Measurements from ENCODE around the gene SMARCD1. TPM values are rescaled to one million over a fixed set of nuclear protein-coding genes. Genes with fewer than 3 reads are reported as not detected.

SMARCD1 gene
- total and polyA plus RNA-seq, 9 of the 15 experiments (the other 6 are each of a cell fraction or from before 2014, with no cell fraction given): 0.86 to 91.7 (median 48.0) TPM

- TF ChIP-seq CREB1 (IDR thresholded peaks at IDR 0.05) (peak; percentile 66; the same call in 1 of the 2 replicates), CREB1 (CRISPR knock-in tag; IDR thresholded peaks at IDR 0.05) (no peak), ELF1 (tag; IDR thresholded peaks at IDR 0.05) (no peak), RHOXF2B (CRISPR knock-in tag; conservative IDR thresholded peaks at IDR 0.05) (no peak), SIX5 (IDR thresholded peaks at IDR 0.05; ENCODE audit: borderline replicate concordance in 1 of 2, insufficient read depth in 1 of 2, low read depth in 1 of 2, low read length in 2 of 2) (no peak), ZBED1 (IDR thresholded peaks at IDR 0.05) (no peak), E2F4 (CRISPR knock-in tag; IDR thresholded peaks at IDR 0.05; ENCODE audit: low read depth) (no peak), ZKSCAN3 (CRISPR knock-in tag; IDR thresholded peaks at IDR 0.05) (no peak), MITF (IDR thresholded peaks at IDR 0.05) (no peak), ETS1 (conservative IDR thresholded peaks at IDR 0.05; ENCODE audit: control insufficient read depth, low read depth, low read length) (peak; percentile 93), ZNF408 (CRISPR knock-in tag; IDR thresholded peaks at IDR 0.05; ENCODE audit: low read depth) (no peak), MXI1 (IDR thresholded peaks at IDR 0.05; ENCODE audit: low read depth, low read length) (peak; percentile 66; the same call in 1 of the 2 replicates), ZBTB33 (CRISPR knock-in tag; IDR thresholded peaks at IDR 0.05) (no peak; the same call in 1 of the 2 replicates), RUNX1 (IDR thresholded peaks at IDR 0.05; ENCODE audit: low read depth) (peak; percentile 82; the same call in 1 of the 2 replicates), TSC22D4 (tag; IDR thresholded peaks at IDR 0.05) (no peak), E2F5 (CRISPR knock-in tag; IDR thresholded peaks at IDR 0.05) (no peak), E4F1 (CRISPR knock-in tag; IDR thresholded peaks at IDR 0.05; ENCODE audit: borderline replicate concordance) (no peak), ESRRB (CRISPR knock-in tag; IDR thresholded peaks at IDR 0.05; ENCODE audit: borderline replicate concordance) (no peak), GABPB1 (CRISPR knock-in tag; IDR thresholded peaks at IDR 0.05) (peak; percentile 67)
Measured at GRCh38 chr12:50050410-50051098, 34.6 kb upstream of the SMARCD1 start (continued).

Data from K562 (cell line).